CD4-positive, alpha-beta T cell treated with Interleukin-6 for 4 hours (primary cell): ENCODE results near the gene PGM1.

ENCODE experiments used
- DNase-seq: peaks from one replicate; pipeline ENCODE4 v3.0.0-alpha.2; 2020; ENCODE audit warnings: mixed read lengths

PGM1 gene

GRCh38 chr1:63601463-63601862 lies 8.3 kb downstream of the PGM1 start:
- DNase-seq: no peak

DNA sequence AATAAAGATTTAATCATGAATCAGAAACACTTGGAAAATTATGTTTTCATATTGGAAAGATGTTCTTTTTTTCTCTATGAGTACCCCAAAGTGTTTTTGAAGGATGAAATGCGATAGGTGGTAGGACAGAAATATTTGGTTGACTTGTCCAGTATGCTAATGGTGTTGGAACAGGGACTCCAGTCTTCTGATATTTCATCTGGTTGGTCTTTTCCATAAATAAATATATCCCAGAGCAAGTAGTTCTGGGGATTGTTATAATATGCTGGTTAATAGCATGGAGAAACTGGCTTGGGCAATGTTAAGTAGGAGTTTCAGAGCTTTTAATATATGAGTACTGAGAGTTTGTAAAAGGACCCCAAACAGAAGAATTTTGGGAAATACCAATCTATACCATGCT lies 8.7 kb downstream of the PGM1 start:
- no peak for DNase-seq

GRCh38 chr1:63602629-63603028 lies 9.4 kb downstream of the PGM1 start:
- DNase-seq: no peak

GRCh38 chr1:63603810-63604209 lies 10.6 kb downstream of the PGM1 start:
- no peak for DNase-seq

DNA sequence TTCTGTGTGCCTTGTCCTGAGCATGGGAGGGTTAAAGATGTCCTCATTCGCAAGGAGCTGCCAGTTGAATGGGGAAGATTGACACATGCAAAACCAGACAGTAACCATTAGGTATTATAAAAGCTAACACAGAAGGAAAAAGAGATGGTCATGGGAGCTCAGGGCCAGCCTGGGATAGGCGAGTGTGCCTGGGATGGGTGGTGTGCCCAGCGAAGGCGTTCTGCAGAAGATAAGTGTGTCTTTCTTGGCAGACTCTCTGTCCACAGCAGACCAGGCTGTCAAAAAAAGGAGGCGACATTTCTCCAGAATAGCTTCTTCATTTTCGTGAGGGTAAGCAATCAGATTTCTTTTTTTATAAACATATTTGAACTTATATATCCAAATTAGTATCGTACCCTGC lies 14.1 kb downstream of the PGM1 start:
- no peak for DNase-seq

- no peak for DNase-seq
Observed at GRCh38 chr1:63611231-63611630, 18.0 kb downstream of the PGM1 start.

DNA sequence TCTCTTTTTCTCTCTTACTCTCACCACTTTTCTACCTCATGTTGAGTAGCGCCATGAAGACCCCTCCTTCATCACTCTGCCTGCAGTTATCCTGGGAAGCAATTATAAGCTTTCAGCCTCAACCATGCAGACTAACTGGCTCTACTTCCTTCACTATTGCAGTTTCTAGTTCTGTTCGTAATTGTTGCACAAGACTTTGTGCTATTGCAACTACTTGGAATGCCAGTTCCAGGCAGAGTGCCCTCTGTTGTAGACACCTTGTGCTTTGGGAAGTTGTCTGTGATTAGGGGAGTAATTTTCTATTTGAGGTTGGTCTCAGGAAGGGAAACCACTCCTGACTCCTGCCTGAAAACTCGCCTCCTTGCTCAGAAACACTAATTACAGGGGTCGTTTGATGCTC lies 19.4 kb downstream of the PGM1 start:
- DNase-seq: no peak

- no peak for DNase-seq
Observed at GRCh38 chr1:63612971-63613370, 19.8 kb downstream of the PGM1 start.

- peak; percentile 64 for DNase-seq
Observed at GRCh38 chr1:63615768-63616420, 22.7 kb downstream of the PGM1 start.

DNA sequence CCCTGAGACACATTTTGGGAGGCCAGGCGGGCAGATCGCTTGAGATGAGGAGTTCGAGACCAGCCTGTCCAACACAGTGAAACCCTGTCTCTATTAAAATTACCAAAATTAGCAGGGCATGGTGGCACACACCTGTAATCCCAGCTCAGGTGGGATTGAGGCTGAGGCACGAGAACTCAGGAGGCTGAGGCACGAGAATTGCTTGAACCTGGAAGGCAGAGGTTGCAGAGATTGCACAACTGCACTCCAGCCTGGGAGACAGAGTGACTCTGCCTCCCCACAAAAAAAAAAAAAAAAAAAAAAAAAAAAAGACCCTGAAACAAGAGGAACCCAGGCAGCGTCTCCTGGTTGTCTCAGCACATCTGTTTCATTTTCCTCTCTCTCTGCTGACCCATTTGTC lies 24.2 kb downstream of the PGM1 start:
- DNase-seq: no peak

- no peak for DNase-seq
Observed at GRCh38 chr1:63618011-63618410, 24.8 kb downstream of the PGM1 start.

- no peak for DNase-seq
Observed at GRCh38 chr1:63619558-63619957, 26.3 kb downstream of the PGM1 start.

- DNase-seq: no peak
Observed at GRCh38 chr1:63620671-63621070, 27.5 kb downstream of the PGM1 start.

DNA sequence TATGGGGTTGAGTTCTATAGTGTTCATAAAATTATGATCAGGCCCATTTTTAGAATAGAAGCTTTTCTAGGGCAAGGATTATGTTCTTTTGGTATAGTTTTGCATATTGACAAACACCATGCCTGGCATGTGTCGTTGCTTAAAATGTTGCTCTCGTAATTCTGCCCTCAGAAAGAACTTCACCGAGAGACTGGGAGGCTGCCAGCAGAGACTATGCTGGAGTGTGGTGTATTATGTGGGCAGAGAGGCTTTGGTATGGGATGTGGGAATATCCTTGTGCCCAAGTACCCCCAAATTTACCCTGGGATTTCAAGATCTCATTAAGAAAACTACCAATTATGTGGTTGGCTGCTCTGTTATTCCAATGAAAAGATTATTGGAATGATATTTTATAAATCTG lies 27.9 kb downstream of the PGM1 start:
- DNase-seq: no peak

DNA sequence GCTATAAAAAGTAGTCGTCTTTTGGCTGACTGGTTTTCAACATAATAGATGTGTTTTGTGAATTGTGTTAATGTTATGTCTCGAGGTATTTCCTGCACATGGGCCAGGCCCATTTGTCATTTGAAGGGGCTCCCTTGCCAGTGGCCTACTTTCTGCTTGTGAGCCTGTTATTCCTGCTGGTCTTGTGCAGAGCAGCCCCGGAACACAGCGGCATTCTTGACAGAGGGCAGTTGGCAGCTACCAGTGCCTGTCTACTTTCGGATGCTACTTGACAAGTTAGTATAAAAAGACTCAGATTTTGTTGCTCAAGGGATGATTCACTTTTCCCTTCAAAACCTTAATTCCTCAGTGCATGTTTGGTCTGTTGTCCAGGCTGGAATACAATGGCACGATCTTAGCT lies 28.5 kb downstream of the PGM1 start:
- no peak for DNase-seq

GRCh38 chr1:63622849-63623566 lies 29.8 kb downstream of the PGM1 start:
- no peak for DNase-seq

DNA sequence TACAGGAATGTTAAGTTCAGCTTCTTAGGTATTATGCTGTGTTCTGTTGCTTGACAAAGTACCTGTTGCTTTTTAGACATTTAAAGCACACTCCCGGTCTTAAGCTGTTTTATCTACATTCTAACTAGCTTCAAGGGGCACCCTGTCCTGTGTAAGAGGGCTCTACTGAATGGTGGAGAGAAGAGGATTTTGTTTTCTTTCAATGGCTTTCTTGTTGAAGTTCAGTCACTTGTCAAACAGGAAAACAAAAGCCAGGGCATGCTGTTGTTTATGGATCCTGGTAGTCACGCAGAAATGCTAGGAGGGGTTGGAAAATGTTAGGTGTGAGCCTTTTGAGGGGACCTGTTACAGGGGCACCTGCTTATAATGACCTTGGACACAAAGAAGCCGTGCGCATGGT lies 30.7 kb downstream of the PGM1 start:
- DNase-seq: no peak

- no peak for DNase-seq
Observed at GRCh38 chr1:63624911-63625310, 31.7 kb downstream of the PGM1 start.

- DNase-seq: no peak
Observed at GRCh38 chr1:63626222-63626621, 33.0 kb downstream of the PGM1 start.

GRCh38 chr1:63628607-63629006 lies 35.4 kb downstream of the PGM1 start:
- DNase-seq: no peak

GRCh38 chr1:63630238-63630637 lies 37.0 kb downstream of the PGM1 start:
- no peak for DNase-seq

DNA sequence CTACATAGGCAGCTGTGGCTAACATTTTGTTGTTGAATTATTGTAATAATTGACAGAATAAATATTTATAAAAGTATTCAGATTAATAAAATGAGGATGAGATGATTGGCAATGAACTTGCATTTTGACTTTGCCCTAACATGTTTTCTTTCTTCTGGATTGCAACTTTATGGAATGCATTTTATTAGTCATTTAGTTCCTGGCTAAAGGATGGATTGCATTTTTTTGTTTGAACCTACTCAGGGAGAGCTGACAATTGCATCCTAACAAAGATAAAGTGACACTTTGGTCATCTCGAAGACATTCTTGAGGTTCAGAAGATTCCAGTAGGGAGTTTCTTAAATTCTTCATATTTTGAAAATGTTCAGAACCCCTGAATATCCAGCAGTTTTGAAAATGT lies 37.5 kb downstream of the PGM1 start:
- no peak for DNase-seq

GRCh38 chr1:63632110-63632509 lies 38.9 kb downstream of the PGM1 start:
- DNase-seq: no peak

DNA sequence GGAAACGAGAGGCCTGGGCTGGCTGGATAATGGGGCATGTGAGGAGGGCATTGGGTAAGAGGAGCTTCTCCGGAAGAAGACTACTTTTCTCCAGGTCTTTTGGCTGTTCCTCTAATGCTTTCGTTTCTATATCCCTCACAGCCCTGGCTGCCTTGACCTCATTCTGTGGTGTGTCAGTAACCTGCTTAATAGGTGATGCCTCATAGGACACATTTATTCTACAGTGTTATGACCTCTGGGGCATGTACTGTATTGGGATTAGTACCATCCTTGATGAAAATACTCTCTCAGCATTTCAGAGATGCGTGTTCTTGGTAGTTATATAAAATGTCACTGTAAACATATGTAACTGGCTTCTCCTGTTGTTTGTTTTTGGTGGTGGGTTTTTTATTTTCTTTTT lies 40.1 kb downstream of the PGM1 start:
- no peak for DNase-seq

- no peak for DNase-seq
Observed at GRCh38 chr1:63634471-63634870, 41.3 kb downstream of the PGM1 start.
